Cardiac septum (tissue), 1 donor: ENCODE results near the gene CYBA. TPM values are rescaled to one million over a fixed set of nuclear protein-coding genes. Genes with fewer than 3 reads are reported as not detected.

Experiments
- DNase-seq: peaks from one replicate; pipeline ENCODE4 v3.0.0-alpha.2; 2020; ENCODE audit warnings: low spot score
- intact Hi-C: fragments of 100-400 bp; cut with DNase I; formaldehyde crosslinking; loops from one replicate; pipeline ENCODE4 v1.14.0; 2022
- long read RNA-seq: library from polyadenylated mRNA; unstranded; transcript quantifications from one replicate; pipeline ENCODE4 v2.0.0, GENCODE V29; 2021
- total RNA-seq: library from RNA; stranded (reverse); fragmentation: NEBNext Ultra II Directional; extraction: Animal tissue kit (Norgen Biotek cat#: 25700); gene quantifications from one replicate; pipeline ENCODE4 v1.2.1, GENCODE V29; 2021
- donor health status: DM: no; HTN: no; CAD: no.

CYBA gene
- total RNA-seq = 26.8 TPM
- long read RNA-seq, transcript CYBA-201 (6 exons, 797 nt) = major isoform, 19 of 23 reads
- long read RNA-seq, partial matches to known transcripts = 0 of 23 reads
- long read RNA-seq, other reads (novel, unspliced or antisense) = 4 of 23 reads

DNA sequence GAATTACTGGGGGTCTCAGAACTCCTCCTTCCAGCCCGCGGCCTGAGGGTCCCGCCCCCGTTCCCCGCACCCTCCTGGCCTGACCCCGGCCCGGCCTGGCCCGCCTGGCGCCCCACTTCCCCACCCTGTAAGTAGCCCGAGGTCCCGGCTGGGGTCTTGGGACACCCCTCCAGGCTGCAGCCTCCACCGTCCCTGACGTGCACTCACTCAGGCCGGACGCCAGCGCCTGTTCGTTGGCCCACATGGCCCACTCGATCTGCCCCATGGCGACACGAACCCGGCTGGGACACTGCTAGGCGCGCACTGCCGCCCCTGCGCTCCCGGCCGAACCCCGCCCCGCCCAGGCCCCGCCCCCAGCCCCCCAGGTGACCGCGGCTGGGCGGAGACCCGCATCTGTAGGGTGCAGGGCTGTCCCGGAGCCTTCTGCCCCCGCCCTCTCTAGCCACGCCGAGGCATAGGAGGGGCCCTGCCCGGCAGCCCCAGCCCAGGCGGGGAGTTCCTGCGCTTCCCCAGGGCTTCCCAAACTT, at the start of gene CYBA:
CYBA (minus strand) TSS at position 305 of the 527 bp plus-strand sequence; CDS start at position 265, 40 bp downstream.
- intact Hi-C loops = no loop called here
- peak; percentile 93 for DNase-seq

DNA sequence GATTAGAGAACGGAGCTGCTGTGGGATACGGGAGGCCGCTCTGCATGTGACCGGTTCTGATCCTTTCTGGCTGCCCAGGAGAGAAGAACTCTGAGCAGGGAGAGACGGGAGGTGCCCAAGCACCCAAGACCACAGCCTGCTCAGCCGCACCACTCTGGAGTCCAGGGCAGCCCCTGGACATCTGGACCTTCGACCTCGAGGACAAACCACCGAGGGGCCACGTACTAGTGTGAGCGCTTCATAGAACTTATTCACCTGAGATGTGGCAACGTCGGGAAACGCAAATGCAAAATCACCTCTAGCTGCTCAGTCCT, 49.4 kb upstream of the CYBA start:
- intact Hi-C loops = loop anchor here (5.0 kb wide), 1 partner anchor 43 kb away; no protein-coding TSS in a partner anchor
- DNase-seq = no peak

DNA sequence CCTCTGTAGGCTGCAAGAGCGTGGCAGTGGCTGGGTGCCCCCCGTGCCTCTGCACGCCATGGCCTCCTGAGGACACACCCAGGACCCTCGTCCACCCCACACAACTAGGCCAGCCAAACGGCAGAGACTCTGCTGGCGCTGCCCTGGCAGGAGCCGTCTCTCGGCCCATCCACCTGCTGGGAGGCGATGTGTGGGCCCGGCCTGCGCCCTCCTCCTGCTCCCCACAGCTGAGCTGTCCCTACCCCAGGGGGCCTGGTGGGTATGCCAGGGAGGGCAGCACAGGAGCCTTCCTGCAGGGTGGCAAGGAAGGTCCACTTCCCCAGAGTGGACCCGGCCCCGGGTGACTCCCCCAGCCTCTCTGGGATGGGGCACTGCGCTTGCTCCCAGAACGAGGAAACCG, 48.3 kb upstream of the CYBA start:
- intact Hi-C loops = no loop called here
- no peak for DNase-seq

DNA sequence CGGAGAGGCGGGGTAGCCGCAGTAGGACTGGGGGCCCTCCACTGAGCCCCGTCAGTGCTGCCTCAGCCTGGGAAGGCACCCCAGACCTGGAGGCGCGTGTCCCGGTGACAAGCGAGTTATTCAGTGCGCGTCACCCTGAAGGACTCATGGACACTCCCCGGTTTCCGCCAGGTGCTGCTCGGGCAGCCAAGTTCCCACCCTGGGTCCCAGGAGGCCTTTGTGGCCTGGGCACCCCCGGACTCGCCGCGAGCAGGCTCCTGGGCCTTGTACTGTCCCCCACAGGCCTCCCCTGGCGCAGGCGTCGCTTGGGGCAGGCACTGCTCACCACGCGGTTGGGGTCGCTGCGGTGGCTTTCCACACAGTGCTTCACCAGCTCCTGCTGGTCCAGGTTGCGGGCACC, 47.8 kb upstream of the CYBA start:
- intact Hi-C loops = no loop called here
- no peak for DNase-seq

- no peak for DNase-seq
- intact Hi-C loops = no loop called here
Observed at GRCh38 chr16:88697831-88698615, 47.2 kb upstream of the CYBA start.

DNA sequence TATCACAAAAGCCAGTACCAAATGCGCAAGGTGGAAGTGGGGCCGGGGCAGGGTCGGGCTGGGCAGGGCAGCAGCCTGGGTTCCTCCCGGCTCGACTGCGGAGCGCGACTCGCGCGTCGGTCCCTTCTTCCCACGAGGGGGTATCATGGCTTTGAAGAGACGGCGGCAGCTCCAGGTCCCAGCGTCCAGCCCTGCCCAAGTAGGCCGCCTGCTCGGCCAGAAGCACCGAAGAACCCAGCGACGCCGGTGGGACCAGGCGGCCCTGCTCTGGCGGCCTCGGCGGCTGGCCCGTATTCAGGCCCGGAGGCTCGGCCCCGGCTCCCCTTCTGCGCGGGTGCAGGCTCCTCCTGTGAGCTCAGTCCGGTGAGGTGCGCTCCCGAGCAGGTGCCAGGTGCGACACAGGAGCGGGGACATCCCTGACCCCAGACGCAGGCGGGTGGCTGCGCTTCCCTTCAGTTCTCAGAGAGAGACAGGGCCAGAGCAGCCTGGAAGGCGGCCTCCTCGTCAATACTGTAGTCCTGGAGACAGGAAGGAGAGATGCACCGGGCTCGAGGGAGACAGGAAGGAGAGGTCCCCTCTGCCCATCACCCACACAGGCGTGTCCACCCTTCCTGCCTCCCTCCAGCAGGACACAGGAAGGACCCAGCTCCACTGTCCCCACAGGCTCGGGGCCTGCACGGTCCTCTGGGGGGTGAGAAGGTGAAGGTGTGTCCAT, 46.4 kb upstream of the CYBA start:
- intact Hi-C loops = no loop called here
- no peak for DNase-seq

GRCh38 chr16:88696441-88696840, 45.6 kb upstream of the CYBA start:
- no peak for DNase-seq
- intact Hi-C loops = no loop called here

- intact Hi-C loops = no loop called here
- DNase-seq = no peak
Observed at GRCh38 chr16:88695753-88696152, 44.9 kb upstream of the CYBA start.

DNA sequence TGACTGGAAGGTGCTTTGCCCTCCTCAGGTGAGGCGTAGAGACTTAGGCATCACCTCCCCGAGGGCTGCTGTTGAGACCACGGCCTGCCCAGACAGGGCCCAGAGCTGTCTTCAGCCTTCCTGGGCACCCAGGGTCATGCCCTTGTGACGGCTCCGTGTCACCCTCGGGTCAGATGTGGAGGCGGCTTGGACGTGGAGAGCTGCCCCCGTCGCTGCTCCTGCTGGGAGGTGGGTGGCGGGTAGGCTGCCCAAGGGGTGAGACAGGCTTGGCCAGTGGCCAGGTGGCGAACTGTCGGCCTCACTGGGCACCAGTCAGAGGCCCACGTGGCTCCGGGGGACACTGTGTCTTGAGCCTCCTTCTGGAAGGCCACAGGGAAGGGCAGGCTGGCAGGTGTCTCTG, 44.4 kb upstream of the CYBA start:
- intact Hi-C loops = no loop called here

GRCh38 chr16:88694221-88695087, 43.6 kb upstream of the CYBA start:
- no peak for DNase-seq
- intact Hi-C loops = no loop called here

More for the DNA sequence above, 44.4 kb upstream of the CYBA start:
- DNase-seq = no peak

DNA sequence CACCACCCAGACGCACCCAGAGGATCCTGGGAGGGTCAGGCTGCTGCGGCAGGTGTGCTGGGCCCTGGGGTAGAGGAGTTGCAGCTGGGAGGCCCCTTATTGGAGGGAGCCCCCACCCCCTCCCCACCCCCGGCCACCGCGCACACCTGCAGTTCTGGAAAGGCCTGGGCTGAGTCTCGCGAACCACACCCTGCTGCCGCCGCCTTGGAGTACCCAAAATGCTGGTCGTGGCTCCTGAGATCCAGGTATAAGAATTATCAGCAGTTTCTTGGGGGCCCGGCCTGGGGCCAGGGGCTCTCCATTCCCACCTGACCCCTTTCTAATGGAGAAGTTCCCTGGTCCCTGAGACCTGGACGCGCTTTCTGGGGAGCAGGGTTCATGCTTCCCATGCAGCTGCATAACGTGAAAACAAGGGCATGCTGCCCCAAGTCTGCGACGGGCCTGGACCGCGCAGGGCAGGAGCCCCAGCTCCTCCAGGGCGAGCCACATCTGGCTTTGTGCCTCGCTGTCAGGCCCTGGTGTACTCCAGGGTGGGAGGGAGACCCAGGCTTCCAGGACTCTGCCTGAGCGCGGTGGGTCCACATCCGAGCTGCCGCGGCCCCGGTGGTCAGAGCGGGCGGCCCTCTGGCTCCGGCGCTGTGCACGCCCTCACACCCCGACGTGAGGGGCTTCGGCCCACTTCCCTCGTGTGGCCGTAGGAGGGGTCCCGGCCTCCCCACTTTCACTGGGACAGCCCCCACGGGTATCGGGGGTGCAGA, 42.7 kb upstream of the CYBA start:
- no peak for DNase-seq
- intact Hi-C loops = no loop called here

GRCh38 chr16:88692861-88693260, 42.0 kb upstream of the CYBA start:
- no peak for DNase-seq
- intact Hi-C loops = no loop called here

GRCh38 chr16:88691924-88692560, 41.2 kb upstream of the CYBA start:
- peak; percentile 90 for DNase-seq
- intact Hi-C loops = no loop called here

DNA sequence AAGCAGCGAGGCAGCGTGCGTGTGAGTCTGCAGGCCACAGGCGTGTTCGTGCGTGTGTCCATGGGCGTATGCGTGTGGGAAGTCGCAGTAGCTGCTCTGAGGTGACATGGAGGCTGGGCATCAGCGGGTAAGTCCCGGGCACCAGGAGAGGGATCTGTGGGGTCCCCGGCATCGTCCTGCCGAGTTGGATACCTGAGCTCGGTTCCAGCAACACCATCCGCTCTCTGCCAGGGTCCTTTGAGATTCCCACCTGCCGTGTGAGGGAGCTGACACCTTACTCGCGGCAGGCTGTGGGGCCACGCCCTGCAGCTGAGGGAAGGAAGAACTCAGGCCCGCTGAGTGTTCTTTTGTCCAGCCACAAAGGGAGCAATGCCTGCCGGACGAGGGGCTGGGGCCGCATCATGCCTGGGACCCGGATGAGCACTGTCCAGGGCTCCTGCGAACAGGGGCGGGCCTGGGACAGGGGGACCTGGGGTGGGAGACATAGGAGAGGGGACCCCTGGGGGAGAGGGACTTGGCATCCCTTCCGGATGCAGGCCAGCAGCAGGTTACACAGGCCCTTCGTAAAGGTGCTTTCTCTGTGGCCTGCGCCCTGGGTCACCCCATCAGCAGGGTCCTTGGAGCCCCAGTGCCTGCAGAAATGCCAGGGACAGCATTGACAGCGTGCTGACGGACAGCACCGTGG, 40.4 kb upstream of the CYBA start:
- no peak for DNase-seq
- intact Hi-C loops = no loop called here

GRCh38 chr16:88690341-88691128, 39.7 kb upstream of the CYBA start:
- DNase-seq = no peak
- intact Hi-C loops = no loop called here

DNA sequence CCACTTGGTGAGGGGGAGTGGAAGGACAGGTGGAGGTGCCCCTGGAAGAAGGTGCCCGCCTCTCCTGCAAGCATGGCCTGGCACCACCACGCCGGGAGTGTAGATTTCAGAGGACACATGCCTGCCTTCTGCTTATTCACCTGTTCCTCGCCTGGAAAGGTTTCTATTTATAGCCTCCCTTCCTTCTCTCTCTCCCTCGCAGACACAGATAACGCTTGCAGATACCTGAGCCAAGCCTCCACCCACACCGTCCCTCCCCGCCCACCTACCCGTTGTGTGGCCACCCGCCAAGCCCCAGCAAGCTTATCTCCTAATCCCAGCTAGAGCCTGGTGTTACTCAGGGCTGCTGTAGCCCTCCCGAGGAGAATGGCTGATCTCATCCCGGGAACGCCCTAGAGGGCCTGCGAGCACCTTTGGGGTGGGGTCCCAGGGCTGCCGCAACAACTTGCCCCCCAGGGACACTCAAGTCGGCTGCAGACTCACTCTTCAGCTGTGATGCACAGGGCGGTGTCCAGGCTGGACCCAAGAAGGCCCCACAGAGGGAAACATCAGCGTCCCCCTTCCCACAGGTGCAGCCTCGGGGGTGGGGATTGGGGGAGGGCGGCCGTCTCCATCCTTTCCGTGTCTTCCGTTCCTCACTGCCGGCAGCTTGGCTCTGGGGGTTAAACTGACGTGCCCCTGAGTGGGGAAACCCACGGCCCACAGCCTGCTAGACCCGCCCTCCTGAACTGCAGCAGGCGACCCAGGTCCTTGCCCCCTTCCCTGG, 37.3 kb upstream of the CYBA start:
- DNase-seq = no peak
- intact Hi-C loops = no loop called here

- no peak for DNase-seq
- intact Hi-C loops = no loop called here
Observed at GRCh38 chr16:88687676-88688012, 36.8 kb upstream of the CYBA start.
